ENCODE results near the gene OR10G4.

- TF ChIP-seq POLR2AphosphoS5 (IDR thresholded peaks at IDR 0.05; ENCODE audit: borderline replicate concordance, low read depth, low read length) (no peak), EZH2 (IDR thresholded peaks at IDR 0.05) (no peak), FOXP2 (optimal IDR thresholded peaks at IDR 0.05; ENCODE audit: control extremely low read depth, extremely low read length, insufficient read depth) (no peak)
Measured at GRCh38 chr11:123995119-123995518, 17.7 kb upstream of the OR10G4 start, which contains the start of gene OR10G6.
